ENCODE results near the gene CDC25A. TPM values are rescaled to one million over a fixed set of nuclear protein-coding genes. Genes with fewer than 3 reads are reported as not detected.

Gene CDC25A
- total and polyA plus RNA-seq, 2 of the 13 experiments (the other 11 are each of a cell fraction or from before 2014, with no cell fraction given) = 7.9 to 45.4 TPM

DNA sequence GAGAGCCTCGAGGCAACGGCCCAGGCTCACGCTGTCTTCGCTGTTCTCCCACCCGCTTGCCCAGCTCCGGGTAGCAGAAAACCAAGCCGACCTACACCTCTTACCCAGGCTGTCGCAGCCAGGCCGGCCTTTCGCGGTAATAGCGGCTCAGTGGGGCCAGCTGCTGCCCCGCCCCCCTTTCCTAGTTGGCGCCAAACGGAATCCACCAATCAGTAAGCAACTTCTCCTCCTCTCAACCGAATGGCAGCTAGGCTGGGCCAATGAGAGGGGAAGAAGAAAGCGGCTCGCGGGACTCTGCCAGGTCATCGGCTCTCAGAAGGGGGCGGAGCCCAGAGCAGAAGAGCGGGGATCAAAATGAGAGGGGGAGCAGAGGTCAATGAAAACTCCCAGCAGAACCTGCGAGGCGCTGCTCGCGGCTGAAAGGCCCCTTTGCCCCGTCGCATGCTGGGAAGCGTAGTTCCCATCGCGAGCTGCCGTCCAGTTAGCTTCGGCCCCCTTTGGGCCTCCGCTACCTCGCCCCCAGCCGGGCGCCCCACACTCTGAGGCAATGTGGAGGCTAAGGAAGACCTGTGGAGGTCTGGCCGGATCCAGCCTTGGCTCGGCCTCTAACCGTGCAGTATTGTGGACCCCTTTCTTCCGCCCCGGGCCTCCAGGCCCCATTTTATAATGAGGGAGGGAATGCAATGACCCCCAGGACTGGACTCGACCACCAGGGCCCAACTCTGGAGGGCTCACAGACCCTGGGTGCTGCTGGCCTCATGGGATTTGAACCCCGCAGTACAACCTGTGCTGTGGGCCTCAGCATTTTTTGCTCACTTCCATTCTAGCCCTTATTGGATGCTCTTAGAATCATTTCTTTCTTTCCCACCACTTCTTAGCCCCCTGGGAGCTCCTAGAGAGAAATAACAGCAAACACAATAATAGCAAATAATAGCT lies at the start of gene CDC25A (continued):
- TF ChIP-seq ATF5 (CRISPR knock-in tag; IDR thresholded peaks at IDR 0.05; ENCODE audit: low read depth) (no peak), ZNF281 (CRISPR knock-in tag; IDR thresholded peaks at IDR 0.05; ENCODE audit: borderline replicate concordance) (no peak), ZSCAN22 (CRISPR knock-in tag; IDR thresholded peaks at IDR 0.05) (no peak), REXO4 (CRISPR knock-in tag; IDR thresholded peaks at IDR 0.05; ENCODE audit: borderline replicate concordance) (0 out of 2 replicates have a peak, but pooled peaks have one; percentile 41), ZNF326 (CRISPR knock-in tag; IDR thresholded peaks at IDR 0.05; ENCODE audit: borderline replicate concordance) (no peak), KMT2A (CRISPR knock-in tag; IDR thresholded peaks at IDR 0.05) (peak; percentile 46; the same call in 1 of the 2 replicates), CC2D1A (CRISPR knock-in tag; IDR thresholded peaks at IDR 0.05) (0 out of 2 replicates have a peak, but pooled peaks have one; percentile 14), ZNF142 (CRISPR knock-in tag; IDR thresholded peaks at IDR 0.05) (peak; percentile 98), ZNF546 (CRISPR knock-in tag; conservative IDR thresholded peaks at IDR 0.05) (0 out of 2 replicates have a peak, but pooled peaks have one; percentile 38), SNRNP70 (IDR thresholded peaks at IDR 0.05; ENCODE audit: low read depth, low read length) (no peak), POLR2AphosphoS5 (IDR thresholded peaks at IDR 0.05; ENCODE audit: low read depth, low read length) (peak; percentile 71; the same call in 1 of the 2 replicates), ZNF598 (CRISPR knock-in tag; IDR thresholded peaks at IDR 0.05; ENCODE audit: borderline replicate concordance) (peak; percentile 43; the same call in 1 of the 2 replicates), EP300 (IDR thresholded peaks at IDR 0.05; ENCODE audit: low read depth in 2 of 2, low read length in 2 of 2) (0 out of 4 replicates have a peak, but pooled peaks of 1 of the 2 experiments have one; percentile 7), EP300 (CRISPR knock-in tag; IDR thresholded peaks at IDR 0.05; ENCODE audit: borderline replicate concordance) (no peak), ZNF383 (CRISPR knock-in tag; IDR thresholded peaks at IDR 0.05; ENCODE audit: borderline replicate concordance) (no peak), U2AF1 (optimal IDR thresholded peaks at IDR 0.05; ENCODE audit: low read depth, low read length) (no peak), SIN3B (IDR thresholded peaks at IDR 0.05; ENCODE audit: low read length) (peak; percentile 93), ZNF530 (CRISPR knock-in tag; IDR thresholded peaks at IDR 0.05; ENCODE audit: low read depth) (no peak), NKX3-1 (CRISPR knock-in tag; IDR thresholded peaks at IDR 0.05) (0 out of 2 replicates have a peak, but pooled peaks have one; percentile 26)
